Midbrain (tissue), 1 donor: ENCODE measurements around the gene HCN3.
A peak's percentile ranks its signal among the peaks of the same experiment; 100 is the strongest.
"Not testable (repeated sequence)": the region's sequence is repeated elsewhere in the genome, so short reads cannot be mapped to it uniquely, and the experiment has no call there.

Source experiments
- DNase-seq: peaks from one replicate; lab custom pipeline; 2025; lab: John Stamatoyannopoulos, UW

Gene HCN3

GRCh38 chr1:155277070-155277901 is at the start of gene HCN3:
Gene HCN3, plus strand, starts transcription at chr1:155277463. Its CDS starts 128 bp downstream, at chr1:155277591.
- peak; percentile 98 for DNase-seq

DNA sequence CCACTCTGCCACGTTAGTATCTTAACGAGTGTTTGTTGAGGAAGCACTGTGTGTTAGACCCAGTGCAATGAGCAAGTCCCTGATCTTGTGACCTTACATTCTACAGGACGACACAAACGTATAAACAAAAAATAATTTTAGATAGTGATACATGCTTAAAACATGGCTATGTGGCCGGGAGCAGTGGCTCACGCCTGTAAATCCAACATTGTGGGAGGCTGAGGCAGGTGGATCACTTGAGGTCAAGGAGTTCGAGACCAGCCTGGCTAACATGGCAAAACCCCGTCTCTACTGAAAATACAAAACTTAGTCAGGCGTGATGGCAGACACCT is 49.2 kb upstream of the HCN3 start:
- no peak for DNase-seq

DNA sequence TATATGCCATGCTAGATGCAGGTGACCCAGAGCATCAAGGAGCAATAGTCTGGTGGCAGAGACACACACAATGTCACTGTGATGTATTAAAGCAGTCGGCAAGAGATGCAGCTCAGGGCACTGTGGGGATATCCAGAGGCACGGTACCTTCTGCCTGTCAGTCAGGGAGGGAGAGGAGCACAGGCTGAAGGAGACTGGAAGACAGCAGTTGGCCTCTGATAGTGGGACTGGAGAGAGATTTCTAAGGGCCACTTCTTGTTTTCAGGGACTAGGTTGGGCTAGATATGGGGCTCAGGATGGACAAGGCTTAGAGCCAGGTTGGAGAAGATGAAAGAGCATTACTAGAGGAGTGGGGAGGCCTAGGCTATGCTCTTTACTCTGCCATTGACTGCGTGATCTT is 46.0 kb upstream of the HCN3 start:
- not testable (repeated sequence) for DNase-seq

GRCh38 chr1:155232001-155232978 is 45.0 kb upstream of the HCN3 start:
- peak; percentile 59 for DNase-seq

GRCh38 chr1:155233502-155233901 is 43.8 kb upstream of the HCN3 start:
- not testable (repeated sequence) for DNase-seq

- DNase-seq, result not testable (repeated sequence)
Measured at GRCh38 chr1:155235375-155235774, 41.9 kb upstream of the HCN3 start.

DNA sequence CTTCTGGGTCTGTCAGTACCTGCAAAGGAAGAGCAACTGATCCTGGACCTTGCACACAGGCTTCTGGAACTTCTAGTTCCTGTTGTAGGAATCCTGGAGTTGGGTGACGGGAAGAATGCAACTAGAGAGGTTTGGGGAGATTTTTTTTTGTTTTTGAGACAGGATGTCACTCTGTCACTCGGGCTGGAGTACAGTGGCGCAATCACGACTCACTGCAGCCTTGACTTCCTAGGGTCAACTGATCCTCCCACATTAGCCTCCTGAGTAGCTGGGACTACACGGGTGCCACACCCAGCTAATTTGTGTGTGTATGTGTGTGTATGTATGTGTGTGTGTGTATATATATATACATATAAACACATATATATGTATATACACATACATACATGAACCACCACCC is 40.8 kb upstream of the HCN3 start:
- no peak for DNase-seq

GRCh38 chr1:155241069-155241679 is 36.1 kb upstream of the HCN3 start:
- peak; percentile 90 for DNase-seq

- DNase-seq, result no peak
Measured at GRCh38 chr1:155241841-155242264, 35.4 kb upstream of the HCN3 start.

- peak; percentile 7 for DNase-seq
Measured at GRCh38 chr1:155242805-155243358, 34.4 kb upstream of the HCN3 start.

DNA sequence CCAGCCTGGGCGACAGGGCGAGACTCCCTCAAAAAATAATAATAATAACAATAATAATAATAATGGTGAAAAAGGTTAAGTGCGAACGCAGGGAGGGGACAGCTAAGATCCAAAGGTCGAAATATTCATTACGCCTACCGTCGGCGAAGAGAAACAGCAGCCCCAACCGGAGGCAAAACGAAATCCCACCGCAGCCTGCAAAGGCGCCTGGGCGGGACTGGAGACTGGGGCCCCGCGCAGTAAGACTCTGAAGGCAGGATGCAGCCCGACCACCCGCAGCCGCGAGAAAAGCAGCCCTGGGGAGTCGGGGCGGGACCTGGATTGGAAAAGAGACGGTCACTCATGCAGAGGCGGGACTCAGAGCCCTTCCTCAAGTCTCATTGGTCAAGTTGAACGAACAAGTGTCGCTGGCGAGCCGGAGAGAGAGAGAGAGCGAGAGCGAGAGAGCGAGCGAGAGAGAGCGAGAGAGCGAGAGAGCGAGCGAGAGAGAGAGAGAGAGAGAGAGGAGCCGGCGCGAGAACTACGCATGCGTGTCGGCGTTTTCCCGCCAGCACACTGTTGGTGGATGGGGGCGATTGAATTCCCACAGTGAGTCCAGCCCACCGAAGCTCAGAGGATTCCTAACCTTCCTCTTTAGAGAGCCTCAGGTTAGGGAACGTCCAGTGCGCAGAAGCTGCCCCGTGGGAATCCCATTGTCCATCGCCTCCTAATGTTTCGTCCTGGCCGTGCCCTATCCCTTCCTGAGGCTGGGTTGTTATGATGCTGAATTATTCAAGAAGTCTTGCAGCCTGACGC is 32.7 kb upstream of the HCN3 start:
- DNase-seq, result peak; percentile 99

GRCh38 chr1:155245163-155245524 is 32.1 kb upstream of the HCN3 start:
- DNase-seq, result no peak

- DNase-seq, result not testable (repeated sequence)
Measured at GRCh38 chr1:155246796-155247195, 30.5 kb upstream of the HCN3 start.

GRCh38 chr1:155247667-155248553 is 29.4 kb upstream of the HCN3 start:
- no peak for DNase-seq

GRCh38 chr1:155250246-155250632 is 27.0 kb upstream of the HCN3 start:
- DNase-seq, result no peak

- peak; percentile 92 for DNase-seq
Measured at GRCh38 chr1:155250633-155251449, 26.4 kb upstream of the HCN3 start.

- DNase-seq, result no peak
Measured at GRCh38 chr1:155251566-155251965, 25.7 kb upstream of the HCN3 start.

DNA sequence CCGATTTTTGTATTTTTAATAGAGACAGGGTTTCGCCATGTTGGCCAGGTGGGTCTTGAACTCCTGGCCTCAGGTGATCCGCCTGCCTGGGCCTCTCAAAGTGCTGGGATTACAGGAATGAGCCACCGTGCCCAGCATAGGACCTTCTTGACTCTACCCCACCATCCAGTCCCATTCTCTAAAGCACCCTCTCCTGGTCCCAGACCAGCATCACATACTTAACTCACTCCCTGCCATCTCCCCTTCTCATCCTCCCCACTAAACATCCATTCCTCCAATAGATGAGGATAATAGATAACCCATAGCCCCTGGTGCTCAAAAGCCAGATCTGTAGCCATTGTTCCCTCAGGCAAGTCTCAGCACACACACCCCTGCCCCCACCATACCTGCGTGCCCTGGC is 24.1 kb upstream of the HCN3 start:
- DNase-seq, result no peak

GRCh38 chr1:155253797-155254196 is 23.5 kb upstream of the HCN3 start:
- DNase-seq, result no peak
